SW480 (cell line): ENCODE data around the gene XAGE2.

Source experiments
- DNase-seq: peaks from one replicate; pipeline ENCODE4 v3.0.0-alpha.2; 2016; ENCODE audit warnings: low spot score

XAGE2 gene

GRCh38 chrX:52424656-52425055 is 55.8 kb downstream of the XAGE2 start:
- DNase-seq, result peak; percentile 3
